ENCODE results near the gene ARG1. TPM values are rescaled to one million over a fixed set of nuclear protein-coding genes. Genes with fewer than 3 reads are reported as not detected.

ARG1 gene
- total RNA-seq, 2 experiments from 2014 or later: not detected

GRCh38 chr6:131587909-131588308, 14.9 kb downstream of the ARG1 start:
- CTCF ChIA-PET (ENCODE audit: unreplicated experiment): no interaction called here
- H3K9me2 ChIP-seq (ENCODE audit: insufficient read depth, low read length): no peaks in the 10 kb centered on the region
- intact Hi-C loops (cut with micrococcal nuclease; ENCODE audit: unreplicated experiment): no loop called here
- no peak overlapping the region for H3K4me3 ChIP-seq (ENCODE audit: low read depth, low read length, poor library complexity, severe bottlenecking)
- BruUV-seq (replicated peaks): no TSS peak
- H2AFZ ChIP-seq (ENCODE audit: low read length): no peak overlapping the region
- H4K20me1 ChIP-seq (ENCODE audit: insufficient read depth, low read length): no peaks in the 10 kb centered on the region
- no peak overlapping the region for H3K27ac ChIP-seq (ENCODE audit: low read depth, low read length, poor library complexity, severe bottlenecking)
- H3K4me2 ChIP-seq (ENCODE audit: low read length): no peak overlapping the region
- POLR2A ChIA-PET: interaction anchor here (0.5 to 1.1 kb wide), 2 partner anchors 13 to 116 kb away, joined by 3 read pairs; no protein-coding TSS in a partner anchor
- no peaks in the 10 kb centered on the region for H3K9me3 ChIP-seq (ENCODE audit: low read length)
- H3K36me3 ChIP-seq (ENCODE audit: insufficient read depth, low read length): peaks cover 98% of the 10 kb centered on the region
- DNase-seq (ENCODE audit: low spot score): no peak
- no peaks in the 10 kb centered on the region for H3K4me1 ChIP-seq (ENCODE audit: insufficient read depth, low read length, poor library complexity, severe bottlenecking)
- no peaks in the 10 kb centered on the region for H3K79me2 ChIP-seq (ENCODE audit: insufficient read depth, low read depth, low read length)
- TF ChIP-seq EZH2phosphoT487 (IDR thresholded peaks at IDR 0.05; ENCODE audit: borderline replicate concordance, low read depth, low read length): no peak

- no peaks in the 10 kb centered on the region for H3K9me3 ChIP-seq (ENCODE audit: low read length)
- H3K4me3 ChIP-seq (ENCODE audit: low read depth, low read length, poor library complexity, severe bottlenecking): no peak overlapping the region
- no peak for DNase-seq (ENCODE audit: low spot score)
- ChIA-PET POLR2A (interaction anchor here (0.5 kb wide), 1 partner anchor 12 kb away, joined by 3 read pairs; no protein-coding TSS in a partner anchor), CTCF (ENCODE audit: unreplicated experiment) (no interaction called here)
- intact Hi-C loops (cut with micrococcal nuclease; ENCODE audit: unreplicated experiment): no loop called here
- peaks cover 96% of the 10 kb centered on the region for H3K36me3 ChIP-seq (ENCODE audit: insufficient read depth, low read length)
- no TSS peak for BruUV-seq (replicated peaks)
- no peaks in the 10 kb centered on the region for H3K79me2 ChIP-seq (ENCODE audit: insufficient read depth, low read depth, low read length)
- no peaks in the 10 kb centered on the region for H3K9me2 ChIP-seq (ENCODE audit: insufficient read depth, low read length)
- TF ChIP-seq EZH2phosphoT487 (IDR thresholded peaks at IDR 0.05; ENCODE audit: borderline replicate concordance, low read depth, low read length): no peak
- TF ChIP-seq CTCF (conservative IDR thresholded peaks at IDR 0.05; ENCODE audit: low read length): no peak
- H4K20me1 ChIP-seq (ENCODE audit: insufficient read depth, low read length): no peaks in the 10 kb centered on the region
- no peaks in the 10 kb centered on the region for H3K4me1 ChIP-seq (ENCODE audit: insufficient read depth, low read length, poor library complexity, severe bottlenecking)
- H2AFZ ChIP-seq (ENCODE audit: low read length): no peak overlapping the region
- H3K4me2 ChIP-seq (ENCODE audit: low read length): no peak overlapping the region
- no peak overlapping the region for H3K27ac ChIP-seq (ENCODE audit: low read depth, low read length, poor library complexity, severe bottlenecking)
Measured at GRCh38 chr6:131588643-131589042, 15.6 kb downstream of the ARG1 start.

GRCh38 chr6:131592935-131593334, 19.9 kb downstream of the ARG1 start:
- Histone ChIP-seq H2AFZ (ENCODE audit: low read length) (no peak overlapping the region), H3K4me3 (ENCODE audit: low read depth, low read length, poor library complexity, severe bottlenecking) (no peak overlapping the region), H3K79me2 (ENCODE audit: insufficient read depth, low read depth, low read length) (no peaks in the 10 kb centered on the region), H3K27ac (ENCODE audit: low read depth, low read length, poor library complexity, severe bottlenecking) (no peak overlapping the region), H3K9me3 (ENCODE audit: low read length) (no peaks in the 10 kb centered on the region), H3K9me2 (ENCODE audit: insufficient read depth, low read length) (no peaks in the 10 kb centered on the region), H3K36me3 (ENCODE audit: insufficient read depth, low read length) (peaks cover 94% of the 10 kb centered on the region), H3K4me2 (ENCODE audit: low read length) (no peak overlapping the region), H3K4me1 (ENCODE audit: insufficient read depth, low read length, poor library complexity, severe bottlenecking) (no peaks in the 10 kb centered on the region), H4K20me1 (ENCODE audit: insufficient read depth, low read length) (no peaks in the 10 kb centered on the region)
- no peak for DNase-seq (ENCODE audit: low spot score)
- POLR2A ChIA-PET: interaction anchor here (0.6 kb wide), 1 partner anchor 147 kb away, joined by 3 read pairs; no protein-coding TSS in a partner anchor
- CTCF ChIA-PET (ENCODE audit: unreplicated experiment): no interaction called here
- intact Hi-C loops (cut with micrococcal nuclease; ENCODE audit: unreplicated experiment): no loop called here
- TF ChIP-seq EZH2phosphoT487 (IDR thresholded peaks at IDR 0.05; ENCODE audit: borderline replicate concordance, low read depth, low read length): no peak
- TF ChIP-seq CTCF (conservative IDR thresholded peaks at IDR 0.05; ENCODE audit: low read length): no peak
- BruUV-seq (replicated peaks): no TSS peak
